NCI-H1930 (cell line): Measurements from ENCODE around the gene SERGEF.
A peak's percentile ranks its signal among the peaks of the same experiment; 100 is the strongest.

Source experiments
- DNase-seq, 2 experiments: peaks; one replicate each; lab custom pipeline; 2025; lab: John Stamatoyannopoulos, UW

The SERGEF gene

DNA sequence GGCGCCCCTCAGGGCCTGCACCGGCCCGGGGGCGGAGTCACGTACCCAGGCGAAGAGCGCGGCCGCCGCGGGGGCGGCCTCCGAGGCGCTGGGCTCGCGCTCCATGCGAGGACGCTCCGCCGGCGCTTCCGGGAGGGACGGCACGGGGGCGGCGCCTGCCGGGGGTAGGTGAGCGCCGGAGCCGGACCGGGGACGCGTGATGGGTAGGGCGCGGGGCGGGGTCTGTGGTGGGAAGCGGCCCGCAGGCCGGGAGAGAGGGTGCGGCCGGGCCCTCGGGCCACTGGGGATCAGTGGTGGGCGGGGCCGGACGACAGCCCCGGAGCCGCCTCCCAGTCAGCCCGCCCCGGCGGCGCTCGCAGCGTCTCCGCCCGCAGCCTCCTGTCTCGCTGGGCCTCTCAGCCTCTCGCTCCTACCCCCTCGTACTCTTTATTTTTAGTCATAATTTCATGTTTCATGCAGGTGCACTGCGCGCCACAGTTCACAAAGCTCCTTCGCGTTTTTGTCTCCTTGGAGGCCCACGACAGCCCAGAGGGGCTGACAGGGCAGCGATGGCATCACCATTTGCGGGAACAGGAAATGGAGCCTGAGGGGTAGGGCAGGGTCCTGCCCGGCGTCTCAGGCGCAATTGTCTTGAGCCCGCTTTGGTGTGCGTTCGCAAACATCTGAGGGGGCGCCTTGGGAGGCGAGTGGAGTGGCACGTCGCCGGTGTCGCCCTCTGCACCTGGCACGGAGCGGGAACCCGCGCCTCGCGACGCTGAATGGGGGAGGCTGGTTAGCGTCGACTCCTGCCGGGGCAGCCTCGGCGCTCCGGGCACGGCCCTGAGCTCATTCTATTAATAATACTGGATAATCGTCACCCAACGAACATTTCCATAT lies at the start of gene SERGEF:
SERGEF (minus strand) TSS at position 142 of the 876 bp plus-strand sequence; CDS start at position 105, 37 bp downstream.
- peak; percentile 94 to 98 for DNase-seq

DNA sequence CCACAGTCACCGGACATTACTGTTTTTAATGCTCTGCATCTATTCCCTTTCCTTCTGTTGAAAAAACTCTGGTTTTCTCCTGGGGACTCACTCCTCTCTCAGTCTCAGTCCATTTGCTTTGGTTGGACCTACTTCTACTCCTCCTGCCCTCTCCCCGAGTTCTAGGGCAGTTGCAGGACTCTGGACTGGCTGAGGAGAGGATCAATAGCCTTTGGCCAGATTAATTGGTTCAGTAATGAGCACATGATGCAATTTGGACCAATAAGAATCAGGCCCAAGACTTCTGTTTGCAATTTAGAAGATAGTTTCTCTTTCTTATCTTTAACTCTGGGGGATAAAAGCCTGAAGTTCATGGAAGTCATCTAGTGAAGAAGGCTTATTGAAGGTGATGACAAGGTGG lies 48.5 kb upstream of the SERGEF start:
- DNase-seq: no peak

DNA sequence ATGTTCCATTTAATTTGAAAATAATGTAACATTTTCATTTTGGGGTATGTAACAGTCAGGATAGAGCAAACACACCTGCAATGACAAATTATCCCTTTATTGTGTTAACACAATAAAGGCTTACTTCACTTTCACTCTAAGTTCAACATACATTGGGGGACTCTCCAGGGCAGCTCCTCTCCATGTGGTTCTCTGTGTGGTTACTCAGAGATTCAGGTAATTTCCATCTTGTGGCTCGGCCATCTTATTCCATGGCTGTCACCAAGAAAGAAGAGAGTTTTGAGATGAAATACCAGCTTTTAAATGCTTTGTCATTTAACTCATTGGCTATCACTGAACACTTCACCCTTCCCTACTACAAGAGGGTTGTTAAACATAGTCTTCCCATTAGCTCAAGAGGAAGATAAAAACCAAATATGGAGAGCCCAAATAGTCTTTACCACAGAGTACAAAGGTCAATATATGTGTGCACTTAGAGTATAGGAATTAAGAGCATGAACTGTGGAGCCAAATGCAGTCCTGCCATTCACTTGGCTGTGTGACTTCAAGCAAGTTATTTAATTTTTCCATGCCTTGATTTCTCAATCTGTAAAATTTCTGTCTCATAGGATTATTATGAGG lies 43.8 kb upstream of the SERGEF start:
- peak; percentile 33 to 37 for DNase-seq

DNA sequence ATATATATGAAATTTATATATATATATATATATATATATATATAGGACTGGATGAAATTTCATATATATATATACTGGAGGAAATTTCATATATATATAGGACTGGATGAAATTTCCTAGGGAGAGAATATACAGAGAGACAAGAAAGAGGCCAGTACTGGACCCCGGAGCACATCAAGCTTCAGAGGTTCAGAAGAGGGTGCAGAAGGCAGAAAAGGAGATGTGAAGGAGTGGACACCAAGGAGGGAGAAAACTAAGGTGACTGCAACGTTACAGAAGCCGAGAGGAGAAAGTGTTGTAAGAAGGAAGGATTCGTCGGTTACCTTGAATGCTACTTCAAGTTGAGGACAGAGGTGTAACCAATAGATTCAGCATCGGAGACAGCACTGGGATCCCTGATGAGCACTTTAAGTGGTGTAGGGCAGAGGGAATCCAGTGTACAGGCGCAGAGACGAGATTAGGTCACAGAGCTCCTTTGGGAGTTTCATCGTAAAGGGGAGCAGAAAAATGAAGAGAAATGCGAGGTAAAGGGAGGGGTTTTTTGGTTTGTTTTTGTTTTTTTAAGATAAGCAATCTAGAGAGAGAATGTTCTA lies 41.8 kb upstream of the SERGEF start:
- no peak for DNase-seq

DNA sequence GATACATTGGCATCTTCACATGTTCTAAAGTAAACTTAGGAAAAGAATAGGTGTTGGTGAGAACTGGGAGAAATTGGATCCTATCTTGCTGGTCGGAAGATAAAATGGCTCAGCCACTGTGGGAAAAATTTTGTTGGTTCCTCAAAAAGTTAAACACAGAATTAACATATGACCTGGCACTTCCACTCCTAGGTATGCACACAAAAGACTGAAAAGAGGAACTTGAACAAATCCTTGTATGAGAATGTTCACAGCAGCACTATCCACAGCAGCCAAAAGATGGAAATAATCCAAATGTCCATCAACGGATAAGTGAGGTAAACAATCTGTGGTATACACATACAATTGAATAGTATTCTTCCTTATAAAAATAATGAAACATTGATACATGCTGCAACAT lies 38.0 kb upstream of the SERGEF start:
- DNase-seq: no peak

DNA sequence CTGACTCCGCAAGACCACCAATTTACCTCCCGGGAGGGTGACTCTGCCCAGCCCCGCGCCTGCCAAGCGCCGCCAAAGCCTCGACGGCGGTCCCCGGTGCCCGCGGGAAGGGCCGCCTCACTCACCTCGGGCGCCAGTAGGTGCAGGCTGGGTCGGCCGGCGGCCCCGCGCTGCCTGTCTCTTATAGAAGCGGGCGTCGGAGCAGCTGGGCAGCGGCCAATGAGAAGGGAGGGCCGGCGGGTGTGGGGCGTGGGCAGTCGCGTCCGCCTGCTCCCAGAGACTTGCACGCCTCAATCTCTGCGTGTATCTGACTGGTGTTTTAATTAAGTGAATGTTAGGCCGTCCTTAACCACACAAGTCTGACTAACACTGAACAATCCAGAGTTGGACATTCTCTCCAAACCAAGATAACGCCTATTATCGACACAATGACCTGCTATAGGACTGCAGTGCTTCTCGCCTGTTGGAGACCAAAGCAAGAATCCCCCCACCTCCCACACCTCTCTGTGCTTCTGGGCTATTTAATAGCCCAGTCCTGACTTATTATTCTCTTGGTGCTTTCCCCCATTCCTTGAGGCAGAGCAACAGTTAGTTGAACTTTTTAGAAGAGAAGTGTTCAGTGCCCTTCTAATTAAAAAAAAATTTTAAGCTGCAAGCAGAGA lies 33.4 kb upstream of the SERGEF start, which contains the start of gene TPH1:
TPH1 (minus strand) TSS at position 154 of the 662 bp plus-strand sequence. CDS start 5,507 bp downstream, outside the sequence.
- DNase-seq: no peak

DNA sequence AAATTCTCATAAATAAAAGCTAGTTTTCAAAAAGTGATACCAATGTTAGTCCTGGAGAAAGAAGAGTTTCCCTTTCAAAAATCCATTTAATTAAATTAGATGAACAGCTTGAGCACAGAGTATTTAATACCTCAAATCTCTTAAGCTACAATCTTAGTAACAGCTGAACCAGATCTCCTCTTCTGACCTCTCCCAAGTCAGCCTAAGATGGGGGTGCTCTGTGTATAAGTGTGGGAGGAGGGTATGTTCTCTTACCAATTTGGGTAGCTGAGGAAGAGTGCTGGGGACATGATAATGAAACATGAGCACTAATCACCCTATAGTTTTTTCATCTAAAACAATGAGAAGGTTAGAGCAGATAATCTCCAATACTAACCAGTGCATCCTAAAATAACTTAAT lies 23.6 kb upstream of the SERGEF start:
- DNase-seq: no peak

DNA sequence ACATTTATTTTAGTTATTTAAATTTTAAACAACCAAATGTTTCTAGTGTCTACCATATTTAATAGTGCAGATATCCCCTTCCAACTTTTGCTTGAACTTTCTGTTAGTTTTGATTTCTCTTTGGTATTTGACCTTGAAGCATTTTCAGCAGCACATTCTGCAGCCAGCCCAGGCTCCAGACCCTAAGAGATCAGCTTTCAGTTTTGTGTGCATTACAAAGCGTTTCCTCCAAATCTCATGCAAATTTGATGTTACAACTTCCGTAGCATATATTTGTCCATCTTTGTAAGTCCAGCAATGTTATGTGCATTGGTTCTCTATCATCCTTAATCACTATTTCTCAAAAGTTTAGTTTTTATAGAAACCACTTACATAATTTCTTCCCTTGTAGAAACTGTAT lies 14.6 kb upstream of the SERGEF start:
- no peak for DNase-seq

DNA sequence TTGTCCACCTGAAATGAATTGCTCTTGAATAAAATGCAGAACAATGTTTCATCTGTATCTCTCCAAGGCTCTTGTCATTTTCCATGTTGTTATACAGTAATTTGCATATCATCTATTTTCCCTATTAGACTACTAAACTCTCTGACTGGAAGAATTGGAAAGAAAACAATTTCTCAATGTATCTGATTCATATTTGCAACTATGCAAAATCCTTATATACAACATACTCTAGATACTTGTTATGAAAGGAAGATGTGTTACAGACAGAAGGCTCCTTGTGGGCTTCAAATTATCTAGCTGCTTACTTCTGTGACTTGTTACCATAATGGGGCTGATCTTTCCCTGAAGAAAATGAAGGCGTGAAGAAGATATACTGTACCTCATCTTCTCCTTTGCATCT lies 9.6 kb upstream of the SERGEF start:
- DNase-seq: no peak

DNA sequence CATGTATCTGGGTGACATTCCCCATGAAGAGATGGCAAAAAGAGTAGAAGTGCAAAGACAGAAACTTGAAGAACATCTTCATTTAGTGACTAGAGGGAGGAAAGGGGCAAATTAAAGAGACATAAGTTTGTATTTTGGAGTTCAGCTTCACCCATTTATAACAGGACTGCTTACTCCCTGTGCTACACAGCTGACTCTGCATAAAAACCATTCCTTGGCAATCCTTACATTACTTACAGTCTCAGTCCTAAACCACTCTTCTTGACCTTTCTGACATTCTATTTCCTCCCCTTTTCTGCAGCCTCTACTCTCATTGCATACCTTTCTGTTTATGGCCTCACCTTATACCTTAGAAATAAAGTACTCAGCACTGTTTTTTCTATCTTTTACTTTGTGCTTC lies 6.8 kb upstream of the SERGEF start:
- no peak for DNase-seq

DNA sequence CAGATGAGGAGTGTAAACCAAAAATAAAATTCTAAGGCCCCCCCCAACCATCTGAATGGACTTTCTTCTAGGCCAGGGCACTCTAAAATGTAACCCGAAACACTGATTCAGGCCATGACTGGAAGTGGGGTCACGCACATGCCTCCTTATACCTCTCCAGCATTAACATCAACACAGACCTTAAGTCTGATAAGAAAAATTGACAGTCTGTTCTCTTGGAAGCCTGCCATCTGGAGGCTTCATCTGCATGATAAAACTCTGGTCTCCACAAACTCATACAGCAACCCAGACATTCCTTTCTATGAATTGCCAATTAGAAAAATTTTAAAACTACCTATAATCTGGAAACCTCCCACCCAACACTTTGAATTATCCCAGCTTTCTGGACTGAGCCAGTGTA lies 3.9 kb upstream of the SERGEF start:
- no peak for DNase-seq

DNA sequence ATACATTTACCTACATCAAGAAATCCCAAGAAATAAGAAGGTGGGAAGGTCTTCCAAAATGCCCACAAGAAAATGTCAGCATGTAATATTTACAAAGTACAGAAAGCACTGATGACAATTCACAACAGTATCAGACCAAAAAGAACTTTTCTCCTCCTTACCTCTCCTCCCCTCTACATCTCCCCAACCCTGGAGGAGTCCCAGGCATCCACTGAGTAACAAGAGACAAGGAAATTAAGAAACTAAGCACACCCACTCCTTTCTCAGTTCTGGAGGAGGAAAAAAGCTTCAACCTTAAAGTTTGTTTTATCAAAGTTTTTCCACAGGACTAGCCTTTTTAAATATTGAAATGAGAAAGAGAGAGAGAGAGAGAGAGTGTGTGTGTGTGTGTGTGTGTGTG lies 2.0 kb upstream of the SERGEF start:
- no peak for DNase-seq

DNA sequence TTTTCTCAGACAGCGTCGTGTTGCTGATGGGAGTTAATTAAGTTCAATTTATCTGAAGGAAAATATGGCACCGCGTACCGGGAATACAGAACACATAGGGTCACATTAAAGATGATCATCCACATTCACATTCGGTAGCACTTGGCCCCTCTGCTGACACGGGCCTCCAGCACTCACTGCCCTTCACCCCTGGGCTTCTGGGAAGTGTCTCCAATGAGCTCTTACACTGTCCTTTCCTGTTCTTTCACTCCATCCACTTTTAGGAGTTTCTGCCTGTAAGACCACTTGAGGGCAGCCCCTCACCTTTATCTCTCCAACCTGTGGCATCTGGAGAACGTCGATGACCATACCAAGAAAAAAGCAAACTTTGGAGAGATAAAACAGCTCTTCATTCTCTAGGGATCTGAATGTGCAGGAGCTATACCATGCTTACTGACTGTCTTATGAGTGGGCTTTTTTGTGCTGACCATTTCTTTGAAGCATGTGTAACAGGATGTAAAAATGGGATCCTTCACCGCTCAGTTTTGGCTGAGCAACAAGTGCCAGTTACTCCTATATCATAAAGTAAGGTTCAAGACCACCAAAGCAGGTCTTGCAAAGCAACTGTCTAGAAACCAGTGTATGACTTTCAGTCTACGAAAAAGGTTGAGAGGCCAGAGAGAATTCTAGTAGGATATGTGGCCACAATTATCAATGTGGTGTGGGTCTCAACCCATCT lies 1.1 kb upstream of the SERGEF start:
- no peak for DNase-seq

DNA sequence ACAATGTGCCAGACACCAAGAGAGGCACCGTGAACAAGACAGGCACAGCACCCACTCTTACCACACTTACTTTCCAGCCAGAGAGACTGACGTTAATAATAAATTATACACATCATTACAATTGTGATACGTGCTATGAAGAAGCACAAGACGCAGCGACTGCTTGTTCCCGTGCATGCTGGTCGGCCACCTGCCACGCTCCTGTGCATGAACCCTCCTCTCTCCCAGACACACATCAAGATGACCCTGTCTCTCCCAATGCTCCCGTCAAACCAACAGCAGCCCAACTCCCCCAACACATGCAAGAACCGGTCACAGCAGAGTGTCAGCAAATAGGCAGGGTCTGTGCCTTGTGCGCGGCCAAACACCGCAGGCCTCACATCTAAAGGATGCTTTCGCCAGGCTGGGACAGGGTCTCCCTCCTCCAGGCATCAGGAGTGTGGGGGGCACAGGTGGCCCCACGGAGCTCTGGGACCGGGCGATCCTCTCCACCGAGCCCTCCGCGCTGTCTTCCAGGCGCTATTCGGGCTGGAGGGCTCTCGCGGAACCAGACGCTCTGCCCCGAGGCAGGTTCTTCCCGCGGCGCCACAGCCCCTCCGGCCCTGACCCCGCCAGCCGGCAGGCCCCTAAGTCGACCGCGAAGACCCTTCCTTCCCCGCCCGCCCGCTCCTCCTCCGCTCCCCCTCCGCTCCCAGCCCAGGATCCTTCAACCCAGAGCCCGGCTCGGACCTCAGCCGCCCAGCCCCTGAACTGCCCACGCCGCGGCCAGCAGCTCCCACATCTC lies 533 bp downstream of the SERGEF start:
- no peak for DNase-seq

DNA sequence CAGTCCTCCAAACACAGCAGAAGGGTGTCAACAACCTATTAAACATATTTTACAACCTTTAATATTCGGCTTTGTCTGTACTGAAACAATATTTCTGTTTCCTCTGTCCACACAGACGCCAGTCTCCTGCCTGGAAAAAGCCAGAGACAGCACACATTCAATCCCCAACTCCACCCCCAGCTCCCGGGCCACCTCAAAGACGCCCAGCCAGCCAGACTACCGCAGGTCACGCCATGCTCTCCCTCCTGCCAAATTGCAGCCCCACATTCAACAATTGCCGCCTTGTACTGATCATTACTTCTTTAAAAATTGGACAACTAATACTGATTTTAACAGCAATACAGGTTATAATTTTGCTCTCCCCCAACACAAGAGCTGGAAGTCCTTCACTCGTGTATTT lies 1.2 kb downstream of the SERGEF start:
- DNase-seq: no peak

DNA sequence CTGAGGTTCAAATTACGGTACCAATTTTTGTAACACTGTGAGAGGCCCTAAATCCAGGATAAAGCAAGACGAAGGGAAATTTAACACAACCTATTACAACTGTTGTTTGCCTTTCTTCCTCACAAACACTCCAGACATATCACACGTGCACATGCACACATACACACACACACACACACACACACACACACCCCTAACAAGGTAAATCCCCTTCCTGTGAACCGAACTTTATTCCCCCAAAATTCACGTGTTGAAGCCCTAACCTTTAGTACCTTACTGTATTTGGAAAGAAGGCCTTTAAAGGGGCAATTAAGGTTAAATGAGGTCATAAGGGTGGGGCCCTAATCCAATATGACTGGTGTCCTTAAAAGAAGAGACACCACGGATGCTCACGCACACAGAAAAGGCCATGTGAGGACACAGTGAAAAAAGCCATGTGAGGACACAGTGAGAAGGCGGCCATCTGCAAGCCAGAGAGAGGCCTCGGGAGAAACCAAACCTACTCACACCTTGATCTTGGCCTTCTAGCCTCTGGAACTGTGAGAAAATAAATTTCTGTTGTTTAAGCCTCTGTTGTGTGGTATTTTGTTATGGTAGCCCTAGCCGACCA lies 1.8 kb downstream of the SERGEF start:
- no peak for DNase-seq

DNA sequence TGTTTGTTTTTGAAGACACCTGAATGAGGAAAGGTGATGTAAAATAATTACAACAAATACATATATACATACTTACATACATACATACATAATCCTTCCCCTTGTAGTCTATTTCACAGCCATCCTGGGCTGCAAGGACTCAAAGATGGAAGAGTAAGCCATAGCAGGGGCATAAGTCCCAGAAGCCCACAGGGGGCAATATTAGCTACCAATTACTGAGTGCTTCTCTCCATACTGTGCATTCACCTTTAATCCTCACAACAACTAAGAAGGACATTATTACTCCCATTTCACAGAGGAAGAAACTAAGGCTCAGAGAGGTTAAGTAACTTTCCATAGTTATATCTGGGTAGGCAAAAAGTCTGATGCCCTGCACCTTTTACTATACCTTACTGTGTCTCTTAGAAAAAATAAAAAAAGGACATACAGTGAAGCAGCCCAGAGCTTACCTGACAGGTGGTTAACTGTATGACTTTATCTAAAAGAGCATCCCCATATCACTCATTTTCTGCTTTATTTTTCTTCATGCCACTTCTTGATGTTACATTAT lies 2.7 kb downstream of the SERGEF start:
- no peak for DNase-seq

DNA sequence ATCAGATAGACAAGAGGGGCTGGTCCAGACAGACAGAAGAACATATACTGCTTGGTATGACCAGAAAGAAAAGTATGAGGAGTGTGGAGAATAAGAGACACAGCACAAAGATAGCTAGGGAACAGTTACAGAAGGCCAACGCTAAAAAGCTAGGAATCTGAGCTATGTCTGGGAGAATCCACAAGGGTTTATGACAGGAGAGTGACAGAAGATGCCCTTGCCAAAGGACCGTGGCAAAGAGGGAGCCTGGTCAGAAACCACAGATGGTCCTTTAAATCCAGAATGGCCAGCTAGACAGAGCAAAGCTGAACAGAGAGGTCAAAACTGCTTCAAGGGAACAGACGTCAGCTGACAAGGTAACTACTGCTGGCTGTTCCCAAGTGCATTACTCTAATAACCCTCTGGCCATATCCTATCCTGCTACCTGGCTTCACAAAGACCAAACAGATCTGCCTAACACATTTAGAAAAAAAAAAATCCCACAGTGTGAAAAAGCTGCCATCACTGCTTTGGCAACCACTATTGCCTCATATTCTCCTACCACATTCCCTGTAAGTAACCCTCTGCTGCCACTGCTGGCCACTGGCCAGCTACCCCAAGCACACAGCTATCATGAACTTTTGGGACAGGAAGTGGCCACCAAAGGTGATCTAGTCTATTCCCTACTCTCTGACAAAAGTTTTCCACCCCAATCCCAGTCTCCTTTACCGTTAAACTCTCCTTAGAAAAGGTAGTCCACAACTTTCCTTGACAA lies 7.3 kb downstream of the SERGEF start:
- no peak for DNase-seq

DNA sequence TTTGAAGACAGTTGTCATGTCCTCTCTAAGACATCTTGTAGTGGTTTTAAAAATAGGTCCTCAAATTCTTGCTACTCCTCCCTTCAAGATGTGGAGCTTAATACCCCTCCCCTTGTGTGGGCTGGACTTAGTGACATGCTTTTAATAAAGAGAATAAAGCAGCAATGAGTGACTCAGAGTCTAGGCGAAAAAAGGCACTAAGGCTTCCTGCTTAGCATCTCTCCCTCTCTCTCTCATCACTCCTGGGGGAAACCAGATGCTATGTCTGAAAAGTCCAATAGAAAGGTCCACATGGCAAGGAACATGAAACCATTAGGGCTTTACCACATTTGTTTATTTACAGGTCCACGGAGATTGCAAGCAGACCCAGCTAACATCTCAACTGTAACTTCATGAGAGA lies 11.7 kb downstream of the SERGEF start:
- DNase-seq: no peak

DNA sequence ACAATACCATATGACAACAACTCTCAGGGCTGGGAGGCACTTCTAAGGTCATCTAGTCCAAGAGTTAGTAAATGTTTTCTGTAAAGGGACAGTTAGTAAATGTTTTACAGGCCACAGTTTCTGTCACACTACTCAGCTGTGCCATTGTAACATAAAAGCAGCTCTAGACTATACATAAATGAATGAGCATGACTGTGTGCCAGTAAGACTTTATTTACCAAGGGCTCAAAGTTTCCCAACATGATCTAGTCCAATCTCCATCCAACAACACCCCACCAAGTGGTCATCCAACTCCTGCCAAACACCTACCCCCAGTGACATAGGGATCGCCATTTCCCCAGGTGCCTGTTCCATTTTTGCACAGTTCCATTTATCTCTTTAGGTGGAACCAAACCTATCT lies 12.1 kb downstream of the SERGEF start:
- DNase-seq: no peak
